HCT116 (cell line): ENCODE data around the gene DISP1. TPM values are rescaled to one million over a fixed set of nuclear protein-coding genes. Genes with fewer than 3 reads are reported as not detected.

Source experiments
- ATAC-seq: fragments of 200-7000 bp; cut with Tn5 transposase; 2 replicates; pipeline ENCODE4 v1.9.1; 2020; ENCODE audit warnings: mild to moderate bottlenecking, moderate library complexity
- BruUV-seq: library from RNA; stranded (reverse); fragments of 400-500 nt; replicated peaks from 2 replicates; lab custom pipeline; 2021; lab: Mats Ljungman, UMichigan
- CTCF ChIA-PET: fragments of 300-600 bp; sonication (Branson Sonifier 250); formaldehyde crosslinking; loops from one replicate; lab custom pipeline; 2021; ENCODE audit warnings: antibody characterized with exemption; lab: Charles Lee
- POLR2A ChIA-PET: fragments of 300-600, 350-600 bp; sonication (Branson Sonifier 250); formaldehyde crosslinking; loops from one replicate; lab custom pipeline; 2021; ENCODE audit warnings: antibody characterized with exemption; lab: Charles Lee
- RAD21 ChIA-PET, 2 experiments: fragments of 300-600 bp; sonication (Branson Sonifier 250); formaldehyde crosslinking; loops; one replicate each; lab custom pipeline; 2023; ENCODE audit warnings: low total read pairs in 2 of 2; ENCODE audit not compliant: uncharacterized antibody in 2 of 2, unreplicated experiment in 2 of 2, low non-redundant PET in 1 of 2; lab: Charles Lee
- DNase-seq: peaks from one replicate; pipeline ENCODE4 v3.0.0-alpha.2; 2010; ENCODE audit warnings: low read depth, low spot score
- H2AFZ ChIP-seq: fragments of 200-600 bp; shearing (Covaris generic), sonication (generic); 2 replicates; pipeline ENCODE4 v1.6.1; 2017; ENCODE audit warnings: low read depth, mixed run types, mixed read lengths, antibody characterized with exemption, low read length; ENCODE audit not compliant: poor library complexity, severe bottlenecking
- H3K27ac ChIP-seq: 2 replicates; pipeline ENCODE4 v1.5.1; 2012; ENCODE audit warnings: low read depth, low read length
- H3K27me3 ChIP-seq: fragments of 200-600 bp; sonication (generic); 2 replicates; pipeline ENCODE4 v1.6.1; 2016; ENCODE audit warnings: mixed run types, low read length, mixed read lengths; ENCODE audit not compliant: insufficient read depth
- H3K36me3 ChIP-seq, 2 experiments: fragments of 200-500 bp in 1 of 2; fragments of 200-600 bp in 1 of 2; sonication (Bioruptor generic) in 1 of 2; sonication (generic) in 1 of 2; 2 replicates each; pipeline versions ENCODE4 v1.5.1 to v1.6.1; 2014 to 2016; ENCODE audit warnings: low read length in 2 of 2, inconsistent platforms in 1 of 2, mixed read lengths in 1 of 2, mixed run types in 1 of 2; ENCODE audit not compliant: insufficient read depth in 2 of 2, control insufficient read depth in 1 of 2
- H3K4me1 ChIP-seq, 2 experiments: fragments of 200-600 bp in 1 of 2; sonication (generic) in 1 of 2; 2 replicates each; pipeline versions ENCODE4 v1.5.1 to v1.6.1; 2012 to 2017; ENCODE audit warnings: low read length in 2 of 2, inconsistent platforms in 1 of 2, mild to moderate bottlenecking in 1 of 2, mixed read lengths in 1 of 2, mixed run types in 1 of 2, moderate library complexity in 1 of 2; ENCODE audit not compliant: insufficient read depth in 2 of 2, control insufficient read depth in 1 of 2
- H3K4me2 ChIP-seq: fragments of 200-600 bp; sonication (generic); 2 replicates; pipeline ENCODE4 v1.6.1; 2017; ENCODE audit warnings: mixed run types, low read length, mixed read lengths
- H3K4me3 ChIP-seq, 2 experiments: fragments of 200-600 bp in 1 of 2; sonication (generic) in 1 of 2; replicated peaks in 1 of 2; 2 replicates each; pipeline ENCODE4 v1.5.1; 2011 to 2016; ENCODE audit warnings: low read length in 2 of 2, control low read depth in 1 of 2, low read depth in 1 of 2, mild to moderate bottlenecking in 1 of 2, mixed read lengths in 1 of 2, mixed run types in 1 of 2
- H3K79me2 ChIP-seq: fragments of 200-600 bp; sonication (generic); 2 replicates; pipeline ENCODE4 v1.6.1; 2017; ENCODE audit warnings: mild to moderate bottlenecking, mixed run types, low read length, moderate library complexity, mixed read lengths; ENCODE audit not compliant: insufficient read depth
- H3K9ac ChIP-seq: fragments of 200-600 bp; sonication (generic); 2 replicates; pipeline ENCODE4 v1.6.1; 2016; ENCODE audit warnings: low read length, mixed read lengths
- H3K9me2 ChIP-seq: fragments of 200-600 bp; sonication (generic), shearing (Covaris generic); 2 replicates; pipeline ENCODE4 v1.6.1; 2017; ENCODE audit warnings: mixed run types, mild to moderate bottlenecking, moderate library complexity; ENCODE audit not compliant: insufficient read depth
- H3K9me3 ChIP-seq, 2 experiments: fragments of 200-500 bp in 1 of 2; fragments of 200-600 bp in 1 of 2; sonication (Bioruptor generic) in 1 of 2; sonication (generic) in 1 of 2; 2 replicates each; pipeline ENCODE4 v1.6.1; 2014 to 2017; ENCODE audit warnings: low read length in 2 of 2, mixed read lengths in 2 of 2, inconsistent platforms in 1 of 2, low read depth in 1 of 2, mild to moderate bottlenecking in 1 of 2, mixed run types in 1 of 2, moderate library complexity in 1 of 2; ENCODE audit not compliant: control insufficient read depth in 1 of 2, insufficient read depth in 1 of 2
- H4K20me1 ChIP-seq: fragments of 200-600 bp; sonication (generic), shearing (Covaris generic); 2 replicates; pipeline ENCODE4 v1.6.1; 2017; ENCODE audit warnings: mixed run types, mild to moderate bottlenecking, moderate library complexity; ENCODE audit not compliant: insufficient read depth
- CEBPB ChIP-seq: IDR thresholded peaks from 2 replicates; pipeline ENCODE4 v1.6.1; 2012; ENCODE audit warnings: low read depth
- CTCF ChIP-seq, 3 experiments: fragments of 200-600 bp in 1 of 3; sonication (generic) in 1 of 3; IDR thresholded peaks in 2 of 3; conservative IDR thresholded peaks in 1 of 3; 2 replicates each; pipeline ENCODE4 v1.5.1; 2012 to 2017; ENCODE audit warnings: low read depth in 2 of 3, low read length in 2 of 3, antibody characterized with exemption in 1 of 3, borderline replicate concordance in 1 of 3, control low read depth in 1 of 3, mild to moderate bottlenecking in 1 of 3, mixed read lengths in 1 of 3, mixed run types in 1 of 3, moderate library complexity in 1 of 3; ENCODE audit not compliant: insufficient read depth in 1 of 3
- EZH2 ChIP-seq: fragments of 200-600 bp; sonication (generic); IDR thresholded peaks from 2 replicates; pipeline ENCODE4 v1.6.1; 2017; ENCODE audit warnings: antibody characterized with exemption, mixed run types
- EZH2phosphoT487 ChIP-seq: fragments of 200-600 bp; IDR thresholded peaks from 2 replicates; pipeline ENCODE4 v1.6.1; 2018; ENCODE audit warnings: antibody characterized with exemption, borderline replicate concordance
- FOSL1 ChIP-seq: IDR thresholded peaks from 2 replicates; pipeline ENCODE4 v1.6.1; 2012; ENCODE audit warnings: low read depth
- JUND ChIP-seq: IDR thresholded peaks from 2 replicates; pipeline ENCODE4 v1.6.1; 2012
- MAX ChIP-seq: IDR thresholded peaks from 2 replicates; pipeline ENCODE4 v1.6.1; 2012
- POLR2A ChIP-seq: IDR thresholded peaks from 2 replicates; pipeline ENCODE4 v1.7.0; 2011; ENCODE audit warnings: borderline replicate concordance; ENCODE audit not compliant: insufficient read depth, insufficient read length; ENCODE audit errors: extremely low read depth
- POLR2AphosphoS5 ChIP-seq: IDR thresholded peaks from 2 replicates; pipeline ENCODE4 v1.6.1; 2011; ENCODE audit warnings: mild to moderate bottlenecking, low read depth, low read length, moderate library complexity
- RAD21 ChIP-seq: IDR thresholded peaks from 2 replicates; pipeline ENCODE4 v1.6.1; 2012; ENCODE audit warnings: low read depth, mild to moderate bottlenecking
- REST ChIP-seq: IDR thresholded peaks from 2 replicates; pipeline ENCODE4 v1.6.1; 2012; ENCODE audit warnings: low read depth
- SIN3A ChIP-seq: IDR thresholded peaks from 2 replicates; pipeline ENCODE4 v1.6.1; 2012; ENCODE audit warnings: low read depth
- SP1 ChIP-seq: IDR thresholded peaks from 2 replicates; pipeline ENCODE4 v1.6.1; 2012; ENCODE audit warnings: low read depth
- TCF7L2 ChIP-seq: IDR thresholded peaks from 2 replicates; pipeline ENCODE4 v1.7.0; 2011; ENCODE audit warnings: borderline replicate concordance, inconsistent platforms; ENCODE audit not compliant: insufficient read depth, insufficient read length; ENCODE audit errors: extremely low read depth
- YY1 ChIP-seq: IDR thresholded peaks from 2 replicates; pipeline ENCODE4 v1.6.1; 2011; ENCODE audit warnings: low read length, low read depth, moderate library complexity, mild to moderate bottlenecking; ENCODE audit not compliant: insufficient replicate concordance; ENCODE audit errors: extremely low read depth
- ZNF274 ChIP-seq: fragments of 200-500 bp; sonication (Bioruptor generic); IDR thresholded peaks from 2 replicates; pipeline ENCODE4 v1.6.1; 2014; ENCODE audit warnings: mild to moderate bottlenecking, low read depth, low read length, inconsistent platforms
- intact Hi-C: fragments of 100-400 bp; cut with micrococcal nuclease; formaldehyde crosslinking; loops from 2 replicates; pipeline ENCODE4 v1.10.0; 2022
- total RNA-seq: library from RNA; stranded (reverse); gene quantifications from one replicate; pipeline ENCODE4 v1.2.1, GENCODE V29; 2021; ENCODE audit not compliant: unreplicated experiment

Gene DISP1
- total RNA-seq, 1 experiment from 2014 or later = 4.2 TPM

- CTCF ChIA-PET = no interaction called here
Observed at GRCh38 chr1:222767152-222767571, 47.7 kb upstream of the DISP1 start.

More at GRCh38 chr1:222767152-222767571, 47.7 kb upstream of the DISP1 start:
- H3K36me3 ChIP-seq = no peaks in the 10 kb centered on the region
- no peaks in the 10 kb centered on the region for H3K27me3 ChIP-seq
- no TSS peak for BruUV-seq
- no peak for DNase-seq
- intact Hi-C loops = no loop called here
- no peaks in the 10 kb centered on the region for H4K20me1 ChIP-seq
- no peak overlapping the region for H2AFZ ChIP-seq
- H3K9ac ChIP-seq = no peak overlapping the region
- RAD21 ChIA-PET = no interaction called here
- TF ChIP-seq CTCF (IDR thresholded peaks at IDR 0.05 in 2 of 3, conservative IDR thresholded peaks at IDR 0.05 in 1 of 3; ENCODE audit: borderline replicate concordance in 1 of 3, insufficient read depth in 1 of 3, low read depth in 2 of 3, low read length in 2 of 3) = no peak
- TF ChIP-seq SIN3A = no peak
- no peak for TF ChIP-seq MAX
- TF ChIP-seq ZNF274 = no peak
- TF ChIP-seq SP1 = no peak
- no peak for TF ChIP-seq EZH2phosphoT487
- TF ChIP-seq POLR2A = no peak
- no peak for TF ChIP-seq EZH2
- no peak for TF ChIP-seq JUND
- TF ChIP-seq POLR2AphosphoS5 = no peak
- no peak for TF ChIP-seq YY1
- no peak for TF ChIP-seq FOSL1
- TF ChIP-seq TCF7L2 = no peak
- no peak for TF ChIP-seq REST
- no peak for TF ChIP-seq CEBPB
- no peak for TF ChIP-seq RAD21
- TF ChIP-seq, all 23 proteins: peak for 0
- Histone ChIP-seq H3K27ac (no peak overlapping the region), H3K79me2 (no peaks in the 10 kb centered on the region), H3K4me1 (no peaks in the 10 kb centered on the region), H3K4me2 (no peak overlapping the region), H3K9me3 (peaks cover 8 to 14% of the 10 kb centered on the region in 2 experiments; a peak in 2 of 4 replicates), H3K9me2 (no peaks in the 10 kb centered on the region), H3K4me3 (no peak overlapping the region)
- no peak for ATAC-seq
- POLR2A ChIA-PET = no interaction called here
